Caco-2 (cell line): ENCODE results near the gene CD27. TPM values are rescaled to one million over a fixed set of nuclear protein-coding genes. Genes with fewer than 3 reads are reported as not detected.

Source experiments
- BruUV-seq: library from RNA; stranded (reverse); fragments of 400-500 nt; replicated peaks from 2 replicates; lab custom pipeline; 2021; lab: Mats Ljungman, UMichigan
- CTCF ChIA-PET: fragments of 300-600 bp; sonication (Branson Sonifier 250); formaldehyde crosslinking; loops from one replicate; lab custom pipeline; 2022; ENCODE audit warnings: antibody characterized with exemption; lab: Charles Lee
- POLR2A ChIA-PET: fragments of 300-600 bp; sonication (Branson Sonifier 250); formaldehyde crosslinking; loops from one replicate; lab custom pipeline; 2022; ENCODE audit warnings: antibody characterized with exemption; lab: Charles Lee
- DNase-seq, 2 experiments: peaks; one replicate each; pipeline versions ENCODE4 v3.0.0 to v3.0.0-alpha.2; 2020 to 2022
- H3K27me3 ChIP-seq: replicated peaks from 2 replicates; pipeline ENCODE4 v1.6.0; 2011; ENCODE audit warnings: low read length; ENCODE audit not compliant: control insufficient read depth, insufficient read depth
- H3K36me3 ChIP-seq: 2 replicates; pipeline ENCODE4 v1.5.1; 2011; ENCODE audit warnings: low read length; ENCODE audit not compliant: control insufficient read depth, insufficient read depth
- H3K4me1 ChIP-seq: fragments of 250-450 bp; sonication (Bioruptor Pico); 2 replicates; pipeline ENCODE4 v1.5.1; 2020; ENCODE audit warnings: mild to moderate bottlenecking
- H3K4me3 ChIP-seq: 2 replicates; pipeline ENCODE4 v1.5.1; 2011; ENCODE audit warnings: low read depth, mild to moderate bottlenecking, control low read depth, low read length
- H3K9me3 ChIP-seq: fragments of 250-450 bp; sonication (Bioruptor Pico); 2 replicates; pipeline ENCODE4 v1.5.1; 2020; ENCODE audit warnings: mild to moderate bottlenecking, moderate library complexity
- H3K27ac Mint-ChIP-seq: one replicate; pipeline ENCODE4 v1.8.0; 2022; ENCODE audit warnings: mixed read lengths; ENCODE audit not compliant: unreplicated experiment
- H3K27me3 Mint-ChIP-seq: one replicate; pipeline ENCODE4 v1.8.0; 2022; ENCODE audit warnings: mixed read lengths; ENCODE audit not compliant: insufficient read depth, unreplicated experiment
- H3K36me3 Mint-ChIP-seq: one replicate; pipeline ENCODE4 v1.8.0; 2022; ENCODE audit warnings: mild to moderate bottlenecking, mixed read lengths; ENCODE audit not compliant: insufficient read depth, unreplicated experiment
- H3K4me1 Mint-ChIP-seq: one replicate; pipeline ENCODE4 v1.8.0; 2022; ENCODE audit warnings: low read depth, mixed read lengths; ENCODE audit not compliant: unreplicated experiment
- H3K4me3 Mint-ChIP-seq: one replicate; pipeline ENCODE4 v1.8.0; 2022; ENCODE audit warnings: mild to moderate bottlenecking, moderate library complexity, mixed read lengths; ENCODE audit not compliant: unreplicated experiment
- H3K9me3 Mint-ChIP-seq: one replicate; pipeline ENCODE4 v1.8.0; 2022; ENCODE audit warnings: mixed read lengths; ENCODE audit not compliant: unreplicated experiment
- CTCF ChIP-seq, 2 experiments: fragments of 200-600 bp in 1 of 2; IDR thresholded peaks; 1 replicate in 1 of 2; 2 replicates in 1 of 2; pipeline versions ENCODE4 v1.5.1 to v1.8.0; 2011 to 2022; ENCODE audit warnings: antibody characterized with exemption in 1 of 2, control low read depth in 1 of 2, inconsistent platforms in 1 of 2, low read depth in 1 of 2, low read length in 1 of 2, mild to moderate bottlenecking in 1 of 2, moderate library complexity in 1 of 2; ENCODE audit not compliant: insufficient read depth in 1 of 2, severe bottlenecking in 1 of 2, unreplicated experiment in 1 of 2
- intact Hi-C: fragments of 100-400 bp; cut with micrococcal nuclease; formaldehyde crosslinking; loops from one replicate; pipeline ENCODE4 v1.10.0; 2022; ENCODE audit not compliant: unreplicated experiment
- total RNA-seq: library from RNA; stranded (reverse); gene quantifications from 2 replicates; pipeline ENCODE4 v1.2.3, GENCODE V29; 2022

CD27 gene
- total RNA-seq, 1 experiment from 2014 or later, result not detected

- no peak overlapping the region for H3K4me3 Mint-ChIP-seq
- Histone ChIP-seq H3K4me3 (no peak overlapping the region), H3K4me1 (no peaks in the 10 kb centered on the region), H3K9me3 (no peaks in the 10 kb centered on the region), H3K27me3 (no peaks in the 10 kb centered on the region), H3K36me3 (no peaks in the 10 kb centered on the region)
- no peaks in the 10 kb centered on the region for H3K27me3 Mint-ChIP-seq
- no peak overlapping the region for H3K27ac Mint-ChIP-seq
- ChIA-PET CTCF (interaction anchor here (2.5 kb wide), 1 partner anchor 28 kb away, joined by 11 read pairs; no protein-coding TSS in a partner anchor), POLR2A (no interaction called here)
- no peaks in the 10 kb centered on the region for H3K9me3 Mint-ChIP-seq
- TF ChIP-seq CTCF (IDR thresholded peaks at IDR 0.05; ENCODE audit: insufficient read depth in 1 of 2, low read depth in 1 of 2, low read length in 1 of 2, severe bottlenecking in 1 of 2, unreplicated experiment in 1 of 2), result no peak
- peak in 1 of 2 experiments; percentile 19 for DNase-seq
- H3K4me1 Mint-ChIP-seq, result no peaks in the 10 kb centered on the region
- BruUV-seq, result no TSS peak
- H3K36me3 Mint-ChIP-seq, result no peaks in the 10 kb centered on the region
- intact Hi-C loops, result no loop called here
Measured at GRCh38 chr12:6437586-6437985, 7.2 kb upstream of the CD27 start.

- H3K9me3 Mint-ChIP-seq, result no peaks in the 10 kb centered on the region
- H3K27me3 Mint-ChIP-seq, result no peaks in the 10 kb centered on the region
- ChIA-PET CTCF (interaction anchor here (0.6 to 2.5 kb wide), 2 partner anchors 14 to 27 kb away, joined by 3 to 11 read pairs; no protein-coding TSS in a partner anchor), POLR2A (interaction anchor here (0.6 kb wide), 1 partner anchor 55 kb away, joined by 3 read pairs; the partner anchor contains the start of gene MRPL51)
- intact Hi-C loops, result no loop called here
- no peaks in the 10 kb centered on the region for H3K4me1 ChIP-seq
- no peak for TF ChIP-seq CTCF (IDR thresholded peaks at IDR 0.05; ENCODE audit: insufficient read depth in 1 of 2, low read depth in 1 of 2, low read length in 1 of 2, severe bottlenecking in 1 of 2, unreplicated experiment in 1 of 2)
- no peak overlapping the region for H3K4me3 Mint-ChIP-seq
- peak in 1 of 2 experiments; percentile 15 for DNase-seq
- H3K36me3 Mint-ChIP-seq, result no peaks in the 10 kb centered on the region
- H3K36me3 ChIP-seq, result no peaks in the 10 kb centered on the region
- H3K9me3 ChIP-seq, result no peaks in the 10 kb centered on the region
- no peaks in the 10 kb centered on the region for H3K4me1 Mint-ChIP-seq
- H3K27ac Mint-ChIP-seq, result no peak overlapping the region
- H3K4me3 ChIP-seq, result no peak overlapping the region
- BruUV-seq, result no TSS peak
- H3K27me3 ChIP-seq, result no peaks in the 10 kb centered on the region
Measured at GRCh38 chr12:6438345-6438744, 6.4 kb upstream of the CD27 start.

GRCh38 chr12:6440391-6440790 lies 4.4 kb upstream of the CD27 start:
- POLR2A ChIA-PET, result no interaction called here
- H3K27me3 ChIP-seq, result no peaks in the 10 kb centered on the region
- Mint-ChIP-seq H3K4me1 (no peaks in the 10 kb centered on the region), H3K9me3 (no peaks in the 10 kb centered on the region), H3K27ac (no peak overlapping the region), H3K27me3 (no peaks in the 10 kb centered on the region), H3K4me3 (no peak overlapping the region), H3K36me3 (no peaks in the 10 kb centered on the region)
- TF ChIP-seq CTCF (IDR thresholded peaks at IDR 0.05; ENCODE audit: insufficient read depth in 1 of 2, low read depth in 1 of 2, low read length in 1 of 2, severe bottlenecking in 1 of 2, unreplicated experiment in 1 of 2), result no peak
- intact Hi-C loops, result no loop called here
- no peak overlapping the region for H3K4me3 ChIP-seq
- H3K4me1 ChIP-seq, result no peaks in the 10 kb centered on the region
- no TSS peak for BruUV-seq
- no peak for DNase-seq
- CTCF ChIA-PET, result interaction anchor here (0.6 kb wide), 1 partner anchor 117 kb away, joined by 8 read pairs; no protein-coding TSS in a partner anchor
- H3K9me3 ChIP-seq, result no peaks in the 10 kb centered on the region
- no peaks in the 10 kb centered on the region for H3K36me3 ChIP-seq
